ENCODE data around the gene CCDC157.

GRCh38 chr22:30402028-30402765 is 45.4 kb downstream of the CCDC157 start:
- TF ChIP-seq CTCF (conservative IDR thresholded peaks at IDR 0.05) (no peak), EZH2 (IDR thresholded peaks at IDR 0.05; ENCODE audit: low read depth) (no peak)
